Nephron (organoid): Measurements from ENCODE around the gene ZNF581.

Experiments used
- H3K27ac Mint-ChIP-seq, 3 experiments: 2 replicates each; pipeline ENCODE4 v1.8.0; 2020; ENCODE audit warnings: mixed read lengths in 3 of 3, mild to moderate bottlenecking in 2 of 3, moderate library complexity in 1 of 3
- H3K27me3 Mint-ChIP-seq: 2 replicates; pipeline ENCODE4 v1.8.0; 2021; ENCODE audit warnings: low read depth, mild to moderate bottlenecking, moderate library complexity, mixed read lengths
- H3K36me3 Mint-ChIP-seq: 2 replicates; pipeline ENCODE4 v1.8.0; 2020; ENCODE audit warnings: low read depth, mixed read lengths
- H3K4me1 Mint-ChIP-seq: 2 replicates; pipeline ENCODE4 v1.8.0; 2020; ENCODE audit warnings: mixed read lengths
- H3K4me3 Mint-ChIP-seq, 3 experiments: 2 replicates each; pipeline ENCODE4 v1.8.0; 2020; ENCODE audit warnings: mild to moderate bottlenecking in 3 of 3, mixed read lengths in 3 of 3, moderate library complexity in 2 of 3
- H3K9me3 Mint-ChIP-seq: 2 replicates; pipeline ENCODE4 v1.8.0; 2020; ENCODE audit warnings: mixed read lengths
- CTCF ChIP-seq, 3 experiments: fragments of 200-600 bp; sonication (generic); IDR thresholded peaks; one replicate each; pipeline ENCODE4 v1.5.0; 2021; ENCODE audit warnings: antibody characterized with exemption in 3 of 3; ENCODE audit not compliant: unreplicated experiment in 3 of 3

Gene ZNF581

GRCh38 chr19:55621673-55622231 is 21.7 kb upstream of the ZNF581 start:
- Mint-ChIP-seq H3K36me3 (peaks cover 27% of the 10 kb centered on the region), H3K4me3 (no peak overlapping the region), H3K27me3 (no peaks in the 10 kb centered on the region), H3K9me3 (no peaks in the 10 kb centered on the region), H3K4me1 (peaks cover 18% of the 10 kb centered on the region), H3K27ac (no peak overlapping the region)
- no peak for TF ChIP-seq CTCF (IDR thresholded peaks at IDR 0.05; ENCODE audit: unreplicated experiment in 3 of 3)

- no peak overlapping the region for H3K27ac Mint-ChIP-seq
- no peak for TF ChIP-seq CTCF (IDR thresholded peaks at IDR 0.05; ENCODE audit: unreplicated experiment in 3 of 3)
- H3K4me3 Mint-ChIP-seq = no peak overlapping the region
- no peaks in the 10 kb centered on the region for H3K27me3 Mint-ChIP-seq
- peaks cover 18% of the 10 kb centered on the region for H3K4me1 Mint-ChIP-seq
- H3K36me3 Mint-ChIP-seq = peaks cover 20% of the 10 kb centered on the region
- H3K9me3 Mint-ChIP-seq = no peaks in the 10 kb centered on the region
Measured at GRCh38 chr19:55622242-55622969, 21.0 kb upstream of the ZNF581 start.

GRCh38 chr19:55623130-55623529 is 20.3 kb upstream of the ZNF581 start:
- peak overlapping the region; percentile 91 to 94 (median 93) for H3K4me3 Mint-ChIP-seq
- TF ChIP-seq CTCF (IDR thresholded peaks at IDR 0.05; ENCODE audit: unreplicated experiment in 3 of 3) = no peak
- H3K36me3 Mint-ChIP-seq = peaks cover 16% of the 10 kb centered on the region
- H3K27me3 Mint-ChIP-seq = no peaks in the 10 kb centered on the region
- H3K27ac Mint-ChIP-seq = peak overlapping the region; percentile 96 to 99 (median 98)
- no peaks in the 10 kb centered on the region for H3K9me3 Mint-ChIP-seq
- peaks cover 18% of the 10 kb centered on the region for H3K4me1 Mint-ChIP-seq

GRCh38 chr19:55623561-55623960 is 19.9 kb upstream of the ZNF581 start:
- TF ChIP-seq CTCF (IDR thresholded peaks at IDR 0.05; ENCODE audit: unreplicated experiment in 3 of 3) = no peak
- no peaks in the 10 kb centered on the region for H3K27me3 Mint-ChIP-seq
- peak overlapping the region; percentile 91 to 94 (median 93) for H3K4me3 Mint-ChIP-seq
- H3K36me3 Mint-ChIP-seq = peaks cover 16% of the 10 kb centered on the region
- H3K4me1 Mint-ChIP-seq = peaks cover 18% of the 10 kb centered on the region
- no peaks in the 10 kb centered on the region for H3K9me3 Mint-ChIP-seq
- peak overlapping the region; percentile 96 to 99 (median 98) for H3K27ac Mint-ChIP-seq

GRCh38 chr19:55624109-55625003 is 19.1 kb upstream of the ZNF581 start, which contains the start of gene ZNF784:
Gene ZNF784, minus strand, starts transcription at chr19:55624566. Its CDS starts 5 bp downstream, at chr19:55624561.
- H3K36me3 Mint-ChIP-seq = peaks cover 16% of the 10 kb centered on the region
- TF ChIP-seq CTCF (IDR thresholded peaks at IDR 0.05; ENCODE audit: unreplicated experiment in 3 of 3) = no peak

More at GRCh38 chr19:55624109-55625003, 19.1 kb upstream of the ZNF581 start, which contains the start of gene ZNF784:
- H3K4me3 Mint-ChIP-seq = peak within 1 kb of the TSS; percentile 91 to 94 (median 93)
- peak within 1 kb of the TSS; percentile 96 to 99 (median 98) for H3K27ac Mint-ChIP-seq
- H3K27me3 Mint-ChIP-seq = no peaks in the 10 kb centered on the region
- H3K4me1 Mint-ChIP-seq = peaks cover 18% of the 10 kb centered on the region
- H3K9me3 Mint-ChIP-seq = no peaks in the 10 kb centered on the region
